GM19452 (cell line): ENCODE measurements around the gene NLRP6.
"Not testable (repeated sequence)": the region's sequence is repeated elsewhere in the genome, so short reads cannot be mapped to it uniquely, and the experiment has no call there.

Experiments
- ATAC-seq: cut with Tn5 transposase; IDR thresholded peaks from one replicate; pipeline ENCODE4 v1.9.1; 2021; ENCODE audit not compliant: unreplicated experiment

The NLRP6 gene

DNA sequence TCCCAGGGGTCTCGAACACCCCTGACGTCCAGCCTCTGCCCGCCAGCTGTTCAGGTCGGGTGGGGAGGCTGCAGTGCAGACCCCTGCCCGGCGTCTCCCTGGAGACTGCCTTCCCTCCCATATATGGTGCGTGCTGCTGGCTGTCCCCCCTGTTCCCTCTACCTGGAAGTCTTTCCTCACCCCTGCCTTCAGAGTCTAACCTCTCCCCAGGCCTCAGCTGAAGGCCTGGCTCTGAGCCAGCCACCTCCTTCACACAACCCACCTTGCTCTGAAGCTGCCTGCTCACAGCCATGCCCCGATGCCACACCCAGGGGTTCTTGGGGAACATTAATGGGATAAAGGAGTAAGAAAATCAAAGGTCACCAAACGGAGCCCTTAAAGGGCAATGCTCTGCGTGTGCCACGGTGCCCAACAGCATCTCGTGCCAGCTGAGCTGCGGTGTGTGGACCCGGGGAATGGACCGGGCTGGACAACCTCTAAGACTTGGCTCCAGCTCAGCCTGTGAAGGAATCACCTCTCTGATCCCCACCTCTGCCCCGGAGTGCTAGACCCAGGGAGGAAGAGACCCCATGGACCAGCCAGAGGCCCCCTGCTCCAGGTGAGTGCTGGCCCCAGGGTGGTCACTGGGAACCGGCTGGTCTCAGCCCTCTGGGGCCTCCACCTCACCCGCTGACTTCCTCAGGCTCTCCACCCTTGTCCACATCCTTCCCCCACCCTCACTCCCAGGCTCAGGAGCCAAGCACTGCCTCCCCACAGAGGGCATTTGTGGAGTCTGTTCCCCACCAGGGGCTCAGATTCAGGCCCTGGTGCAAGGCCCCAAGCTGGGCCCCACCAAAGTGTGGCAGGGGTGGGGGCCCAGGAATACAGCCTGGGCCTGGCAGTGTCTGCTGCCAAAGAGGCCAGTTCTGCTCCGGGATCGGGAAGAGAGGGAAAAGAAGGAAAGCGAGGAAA is at the start of gene NLRP6:
Gene NLRP6, plus strand, starts transcription at position 407 of the 951 bp plus-strand sequence. Its CDS starts 163 bp downstream, at position 570.
- ATAC-seq: no peak

- no peak for ATAC-seq
Observed at GRCh38 chr11:230431-230830, 47.8 kb upstream of the NLRP6 start.

- ATAC-seq: no peak
Observed at GRCh38 chr11:232783-233565, 45.2 kb upstream of the NLRP6 start.

GRCh38 chr11:235180-235579 is 43.0 kb upstream of the NLRP6 start:
- ATAC-seq: no peak

DNA sequence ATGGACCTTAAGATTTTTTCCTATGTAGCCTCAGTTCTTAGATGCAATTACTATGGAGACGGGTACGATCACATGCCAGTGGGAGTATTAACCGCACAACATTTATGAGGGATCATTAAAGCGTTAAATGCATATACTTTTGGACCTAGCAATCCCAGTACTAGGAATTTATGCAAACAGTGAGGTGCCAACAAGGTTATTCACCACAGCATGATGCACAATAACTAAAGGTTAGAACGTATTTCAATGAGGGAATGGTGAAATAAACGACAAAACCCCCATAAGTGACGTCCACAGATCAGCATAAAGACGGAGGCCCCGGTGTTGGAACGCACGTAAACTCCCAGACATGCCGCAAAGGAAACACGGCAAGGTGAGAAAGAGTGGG is 42.6 kb upstream of the NLRP6 start:
- ATAC-seq: no peak

- peak; percentile 69 for ATAC-seq
Observed at GRCh38 chr11:235997-236773, 42.0 kb upstream of the NLRP6 start, which contains the start of gene SIRT3. TSS of gene SIRT3 (minus strand) at chr11:236342. CDS start at chr11:236328, 14 bp downstream.

GRCh38 chr11:236774-237767 is 41.1 kb upstream of the NLRP6 start, which contains the start of gene PSMD13:
TSS of gene PSMD13 (plus strand) at chr11:236976. CDS start at chr11:237050, 74 bp downstream.
- peak; percentile 84 for ATAC-seq

DNA sequence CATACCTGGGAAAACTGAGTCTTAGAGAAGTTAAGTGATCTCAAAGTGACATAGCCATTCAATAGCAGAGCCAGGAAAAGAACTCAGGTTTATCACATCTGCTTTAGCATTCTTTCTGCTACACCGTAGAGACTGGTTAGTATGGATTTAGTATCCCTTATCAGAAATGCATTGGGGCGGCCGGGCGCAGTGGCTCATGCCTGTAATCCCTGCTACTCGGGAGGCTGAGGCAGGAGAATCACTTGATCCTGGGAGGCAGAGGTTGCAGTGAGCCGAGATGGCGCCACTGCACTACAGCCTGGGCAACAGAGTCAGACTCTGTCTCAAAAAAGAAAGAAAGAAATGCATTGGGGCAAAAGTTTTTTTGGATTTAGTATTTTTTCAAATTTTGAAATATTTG is 39.9 kb upstream of the NLRP6 start:
- ATAC-seq: not testable (repeated sequence)

- no peak for ATAC-seq
Observed at GRCh38 chr11:240315-240714, 37.9 kb upstream of the NLRP6 start.

GRCh38 chr11:241634-242033 is 36.6 kb upstream of the NLRP6 start:
- ATAC-seq: no peak

GRCh38 chr11:244376-244775 is 33.8 kb upstream of the NLRP6 start:
- ATAC-seq: no peak

- ATAC-seq: no peak
Observed at GRCh38 chr11:249062-249461, 29.1 kb upstream of the NLRP6 start.

DNA sequence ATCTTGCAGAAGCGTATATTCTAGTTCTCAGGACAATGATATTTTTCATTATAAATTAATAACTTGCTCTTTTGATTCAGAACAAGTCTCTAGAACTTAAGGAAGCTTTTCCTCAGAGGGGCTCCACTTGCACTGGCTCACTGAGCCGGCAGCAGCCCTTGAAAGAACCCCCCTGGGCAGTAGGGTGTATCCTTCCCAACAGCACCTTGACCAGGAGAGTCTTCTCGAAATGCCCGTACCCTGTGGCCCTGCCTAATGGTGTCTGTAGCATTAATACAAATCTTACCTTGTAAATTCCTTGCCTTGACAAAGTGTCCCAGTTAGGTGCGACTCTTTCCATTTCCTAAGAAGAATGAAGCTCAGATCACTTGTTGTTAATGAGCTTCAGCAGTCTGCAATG is 27.9 kb upstream of the NLRP6 start:
- no peak for ATAC-seq

DNA sequence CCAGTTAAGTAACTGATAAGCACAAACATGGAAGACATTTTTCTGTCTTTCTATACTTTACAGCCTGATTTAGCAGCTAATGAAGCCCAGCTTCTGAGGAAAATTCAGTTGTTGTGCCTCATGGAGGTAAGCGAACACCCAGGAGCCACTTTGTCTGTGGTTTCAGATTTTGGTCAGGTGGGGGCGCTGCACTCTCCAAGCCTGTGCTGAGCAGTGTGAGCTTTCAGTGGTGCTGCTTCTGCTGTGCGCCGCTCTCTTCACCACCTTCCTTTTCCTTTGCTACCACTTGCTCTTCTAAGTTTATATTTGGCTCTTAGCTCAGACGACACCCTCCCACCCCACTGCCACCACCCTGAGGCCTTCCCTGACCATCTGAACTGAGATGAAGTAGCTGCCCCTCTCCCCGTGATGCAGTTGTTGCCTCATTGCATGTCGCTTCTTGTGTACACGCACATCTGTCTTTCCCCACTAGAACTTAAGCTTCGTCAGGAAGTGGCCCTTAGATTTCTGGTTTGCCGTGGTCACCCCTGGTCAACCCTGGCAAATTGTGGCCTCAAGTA is 27.4 kb upstream of the NLRP6 start:
- no peak for ATAC-seq

GRCh38 chr11:251550-251949 is 26.7 kb upstream of the NLRP6 start:
- ATAC-seq: no peak

DNA sequence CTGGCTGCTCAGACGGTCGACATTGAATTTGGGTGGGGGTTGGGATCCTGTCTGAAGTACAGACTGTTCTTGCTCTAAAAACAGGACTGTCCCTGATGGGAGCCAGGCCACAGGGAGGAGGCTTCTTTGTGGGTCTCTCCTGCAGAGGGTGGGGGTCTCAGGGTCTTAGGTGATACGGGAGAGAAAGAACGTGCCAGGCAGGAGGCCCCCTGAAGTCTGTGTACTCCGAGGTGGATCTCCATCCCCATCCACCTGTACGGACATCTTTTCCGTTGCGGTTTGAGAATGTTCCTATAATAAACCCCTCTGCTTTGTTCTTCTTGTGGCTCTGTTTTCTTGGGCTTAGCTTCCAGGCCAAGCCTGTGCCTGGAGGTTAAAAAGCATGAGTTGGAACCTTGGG is 25.5 kb upstream of the NLRP6 start:
- no peak for ATAC-seq

DNA sequence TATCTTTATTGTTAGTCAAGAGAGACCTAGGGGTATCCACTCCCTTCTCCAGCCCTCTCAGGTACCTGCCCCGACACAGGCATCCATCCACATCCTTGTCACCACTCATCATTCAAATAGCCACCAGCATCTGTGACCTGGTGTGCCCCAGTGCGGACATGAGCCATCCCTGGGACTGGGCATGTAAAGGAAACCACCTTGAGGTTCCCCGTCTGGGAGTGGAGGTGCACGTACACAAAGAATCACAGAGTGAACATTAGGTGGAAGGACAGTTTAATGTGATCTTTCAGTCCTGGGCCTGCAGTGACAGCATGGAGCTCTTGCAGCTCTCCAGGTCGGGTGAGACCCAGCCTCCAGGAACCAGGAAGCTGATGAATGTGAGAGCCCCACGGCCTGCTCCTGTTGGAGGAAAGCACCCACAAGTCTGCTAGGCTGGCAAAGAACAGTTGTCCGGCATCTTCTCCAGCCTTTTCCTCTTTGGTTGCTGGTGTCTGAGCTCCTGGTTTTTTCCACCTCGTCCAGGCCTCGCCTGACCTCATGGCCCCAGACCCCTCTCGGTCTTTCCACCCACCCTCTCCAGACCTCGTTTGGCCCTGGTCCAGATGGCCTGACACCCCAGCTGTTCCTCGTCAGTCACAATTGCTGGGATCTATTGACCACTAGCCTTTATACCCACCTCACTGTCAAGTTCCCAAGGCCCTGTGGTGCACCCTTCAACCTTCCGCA is 24.9 kb upstream of the NLRP6 start:
- no peak for ATAC-seq

DNA sequence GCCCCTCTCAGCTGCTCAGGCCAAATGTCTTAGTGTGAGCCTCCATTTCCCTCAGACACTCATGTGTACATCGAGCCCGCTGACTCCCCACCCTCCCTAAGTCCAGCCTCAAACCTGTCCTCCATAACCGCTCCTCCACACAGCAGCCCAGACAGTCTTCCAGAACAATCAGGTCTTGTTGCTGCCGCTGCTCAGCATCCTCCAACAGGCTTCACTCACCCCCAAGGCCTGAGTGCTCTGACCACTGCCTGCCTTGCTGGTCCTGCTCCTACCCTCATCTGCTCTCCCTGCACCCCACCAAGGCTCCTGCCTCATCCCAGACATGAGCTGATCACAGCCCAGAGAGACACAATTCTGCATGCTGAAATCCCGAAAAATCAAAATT is 24.3 kb upstream of the NLRP6 start:
- no peak for ATAC-seq

DNA sequence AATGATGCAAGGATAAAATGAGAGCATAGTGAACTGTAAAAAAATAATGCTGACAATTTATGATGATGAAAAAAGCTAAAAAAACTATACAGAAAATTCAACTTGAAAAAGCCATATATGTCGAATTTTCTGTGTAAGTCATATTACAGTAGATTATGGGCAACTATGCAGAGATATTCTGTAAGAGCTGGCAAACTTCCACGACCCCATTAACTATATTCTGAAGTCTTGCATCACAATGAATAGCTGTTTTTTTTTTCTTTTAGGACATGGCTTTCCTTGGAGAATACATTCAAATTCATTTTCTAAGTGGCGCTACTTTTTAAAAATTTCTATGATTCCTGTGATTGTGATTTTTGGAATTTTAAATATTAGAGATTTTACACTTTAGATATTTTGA is 23.0 kb upstream of the NLRP6 start:
- no peak for ATAC-seq
